K562 treated with DMSO at 1 percent for 24 hours (cell line): ENCODE measurements around the gene LONRF2. TPM values are rescaled to one million over a fixed set of nuclear protein-coding genes. Genes with fewer than 3 reads are reported as not detected.

Experiments used
- total RNA-seq: library from RNA; unstranded; fragments of 300-600 nt; gene quantifications from 2 replicates; pipeline ENCODE4 v1.2.3, GENCODE V29; 2022; ENCODE audit warnings: low read depth; ENCODE audit not compliant: insufficient read depth

Gene LONRF2
- 1.4 and 1.7 TPM in 2 replicates for total RNA-seq

GRCh38 chr2:100321866-100322820, at the start of gene LONRF2:
Gene LONRF2, minus strand, starts transcription at chr2:100322501. Its CDS starts 408 bp downstream, at chr2:100322093.

Other genes starting within 250 kb of the LONRF2 start
- 0.21 TPM in 1 of 2 replicates, not detected in the other for gene AFF3, start 179.9 kb downstream of the LONRF2 start, total RNA-seq
- gene CHST10, start 95.2 kb upstream of the LONRF2 start, total RNA-seq = 13.9 and 20.4 TPM in 2 replicates
- gene NMS, start 148.0 kb upstream of the LONRF2 start, total RNA-seq = not detected in 2 replicates
- 14.5 and 15.6 TPM in 2 replicates for gene PDCL3, start 240.5 kb upstream of the LONRF2 start, total RNA-seq